Endothelial cell of umbilical vein (primary cell): ENCODE results near the gene TLX1. TPM values are rescaled to one million over a fixed set of nuclear protein-coding genes. Genes with fewer than 3 reads are reported as not detected.
A peak's percentile ranks its signal among the peaks of the same experiment; 100 is the strongest.

ENCODE experiments used
- BruUV-seq: library from RNA; stranded (reverse); fragments of 400-500 nt; replicated peaks from 2 replicates; lab custom pipeline; 2021; lab: Mats Ljungman, UMichigan
- CTCF ChIA-PET: fragments of 300-600, 350-600 bp; sonication (Branson Sonifier 250); formaldehyde crosslinking; loops from one replicate; lab custom pipeline; 2021; ENCODE audit warnings: antibody characterized with exemption, inconsistent platforms; lab: Charles Lee
- POLR2A ChIA-PET: fragments of 300-600, 350-600 bp; sonication (Branson Sonifier 250); formaldehyde crosslinking; loops from one replicate; lab custom pipeline; 2021; ENCODE audit warnings: antibody characterized with exemption, inconsistent platforms; lab: Charles Lee
- DNase-seq: peaks from one replicate; pipeline ENCODE4 v3.0.0-alpha.2; 2011; ENCODE audit warnings: low read depth, low spot score
- FAIRE-seq: peaks from 2 replicates; lab custom pipeline; 2011; peaks lifted over from hg19 to GRCh38; lab: Jason Lieb, UNC
- H2AFZ ChIP-seq: 2 replicates; pipeline ENCODE4 v1.6.0; 2012; ENCODE audit warnings: low read depth, low read length, control low read depth, inconsistent platforms
- H3K27ac ChIP-seq: 2 replicates; pipeline ENCODE4 v1.5.1; 2011; ENCODE audit warnings: low read depth, mild to moderate bottlenecking, control low read depth, low read length, moderate library complexity; ENCODE audit not compliant: insufficient read depth
- H3K27me3 ChIP-seq, 2 experiments: 2 replicates each; pipeline versions ENCODE4 v1.6.0 to v1.6.1; 2011; ENCODE audit warnings: low read length in 2 of 2, mixed read lengths in 1 of 2; ENCODE audit not compliant: control insufficient read depth in 2 of 2, insufficient read depth in 2 of 2
- H3K36me3 ChIP-seq, 2 experiments: 2 replicates in 1 of 2; 3 replicates in 1 of 2; pipeline ENCODE4 v1.5.1; 2011; ENCODE audit warnings: low read length in 2 of 2, mild to moderate bottlenecking in 1 of 2, moderate library complexity in 1 of 2; ENCODE audit not compliant: control insufficient read depth in 2 of 2, insufficient read depth in 2 of 2; ENCODE audit errors: extremely low read depth in 1 of 2
- H3K4me1 ChIP-seq: 3 replicates; pipeline ENCODE4 v1.5.1; 2011; ENCODE audit warnings: mild to moderate bottlenecking, low read length; ENCODE audit not compliant: control insufficient read depth, insufficient read depth; ENCODE audit errors: extremely low read depth
- H3K4me2 ChIP-seq: 2 replicates; pipeline ENCODE4 v1.6.1; 2011; ENCODE audit warnings: low read length, control low read depth, mixed read lengths; ENCODE audit not compliant: insufficient read depth
- H3K4me3 ChIP-seq, 3 experiments: fragments of 200-600 bp in 1 of 3; sonication (generic), shearing (Covaris generic) in 1 of 3; replicated peaks in 1 of 3; 2 replicates each; pipeline ENCODE4 v1.5.1; 2011 to 2016; ENCODE audit warnings: control low read depth in 3 of 3, low read length in 3 of 3, mild to moderate bottlenecking in 2 of 3, inconsistent platforms in 1 of 3, low read depth in 1 of 3, moderate library complexity in 1 of 3; ENCODE audit not compliant: insufficient read depth in 1 of 3
- H3K79me2 ChIP-seq: 2 replicates; pipeline ENCODE4 v1.6.0; 2012; ENCODE audit warnings: low read length, inconsistent platforms; ENCODE audit not compliant: control insufficient read depth, insufficient read depth
- H3K9ac ChIP-seq: replicated peaks from 2 replicates; pipeline ENCODE3; 2011; ENCODE audit warnings: low read length, control low read depth; ENCODE audit not compliant: insufficient read depth; ENCODE audit errors: extremely low read depth
- H3K9me1 ChIP-seq: replicated peaks from 3 replicates; pipeline ENCODE4 v1.6.0; 2011; ENCODE audit warnings: mild to moderate bottlenecking, low read length; ENCODE audit not compliant: control insufficient read depth, insufficient read depth; ENCODE audit errors: extremely low read depth
- H3K9me3 ChIP-seq: replicated peaks from 2 replicates; pipeline ENCODE4 v1.5.1; 2012; ENCODE audit warnings: low read length, inconsistent platforms; ENCODE audit not compliant: control insufficient read depth, insufficient read depth
- H4K20me1 ChIP-seq: replicated peaks from 2 replicates; pipeline ENCODE3; 2011; ENCODE audit warnings: mild to moderate bottlenecking, low read length; ENCODE audit not compliant: control insufficient read depth, insufficient read depth; ENCODE audit errors: extremely low read depth
- EZH2 ChIP-seq: IDR thresholded peaks from 2 replicates; pipeline ENCODE4 v1.6.1; 2012; ENCODE audit warnings: borderline replicate concordance, low read depth, mild to moderate bottlenecking, moderate library complexity, low read length, inconsistent platforms; ENCODE audit not compliant: severe bottlenecking
- FOS ChIP-seq: IDR thresholded peaks from 2 replicates; pipeline ENCODE4 v1.6.1; 2011; ENCODE audit warnings: mild to moderate bottlenecking, low read length, moderate library complexity, borderline replicate concordance; ENCODE audit not compliant: insufficient read depth
- GATA2 ChIP-seq: IDR thresholded peaks from 2 replicates; pipeline ENCODE4 v1.7.0; 2011; ENCODE audit warnings: low read depth, mild to moderate bottlenecking, moderate library complexity, mixed read lengths, low read length; ENCODE audit not compliant: insufficient read length, insufficient read depth
- JUN ChIP-seq: IDR thresholded peaks from 2 replicates; pipeline ENCODE4 v1.6.1; 2011; ENCODE audit warnings: borderline replicate concordance, low read depth; ENCODE audit not compliant: insufficient read length, insufficient read depth
- MAX ChIP-seq: IDR thresholded peaks from 2 replicates; pipeline ENCODE4 v1.6.1; 2011; ENCODE audit not compliant: insufficient read depth, insufficient read length
- MYC ChIP-seq: IDR thresholded peaks from one replicate; pipeline ENCODE4 v1.6.1; 2011; ENCODE audit warnings: mild to moderate bottlenecking, low read depth, low read length
- POLR2A ChIP-seq: IDR thresholded peaks from 2 replicates; pipeline ENCODE4 v1.6.1; 2012; ENCODE audit warnings: low read depth, mild to moderate bottlenecking, control low read depth, low read length
- POLR2AphosphoS5 ChIP-seq: IDR thresholded peaks from 2 replicates; pipeline ENCODE4 v1.6.1; 2012; ENCODE audit warnings: low read depth, mild to moderate bottlenecking, control low read depth, low read length, moderate library complexity; ENCODE audit not compliant: insufficient read depth
- dilution Hi-C: fragments of 300-500 bp; cut with MboI; formaldehyde crosslinking; loops from one replicate; pipeline ENCODE4 v1.15.0; 2019; ENCODE audit warnings: low sequenced_read_pairs; ENCODE audit not compliant: extremely low pct_ligation_motif_present
- intact Hi-C: fragments of 100-400 bp; cut with micrococcal nuclease; formaldehyde crosslinking; loops from one replicate; pipeline ENCODE4 v1.10.0; 2022
- polyA plus RNA-seq, 4 experiments: library from polyadenylated mRNA; depleted of rRNA in 3 of 4; stranded (reverse) in 3 of 4; unstranded in 1 of 4; fragments of >200 nt; gene quantifications; 2 replicates each; pipeline versions ENCODE4 v1.2.1 to v1.2.3, GENCODE V29; 2011 to 2012; ENCODE audit warnings: missing spikeins in 1 of 4
- total RNA-seq: library from RNA; stranded (reverse); gene quantifications from 2 replicates; pipeline ENCODE4 v1.2.3, GENCODE V29; 2021
- TF ChIP-seq, protein P1 (sequence below), 2 donors: IDR thresholded peaks; 1 replicate in 1 of 2; 2 replicates in 1 of 2; pipeline ENCODE4 v1.5.1; 2011; ENCODE audit warnings: low read length in 2 of 2, mild to moderate bottlenecking in 2 of 2, moderate library complexity in 2 of 2, control low read depth in 1 of 2, inconsistent platforms in 1 of 2, low read depth in 1 of 2; ENCODE audit not compliant: insufficient read depth in 1 of 2; ENCODE audit errors: extremely low read depth in 1 of 2

TLX1 gene
- total and polyA plus RNA-seq, 2 donors (not counting 3 experiments of a cell fraction or from before 2014, with no cell fraction given) = not detected

DNA sequence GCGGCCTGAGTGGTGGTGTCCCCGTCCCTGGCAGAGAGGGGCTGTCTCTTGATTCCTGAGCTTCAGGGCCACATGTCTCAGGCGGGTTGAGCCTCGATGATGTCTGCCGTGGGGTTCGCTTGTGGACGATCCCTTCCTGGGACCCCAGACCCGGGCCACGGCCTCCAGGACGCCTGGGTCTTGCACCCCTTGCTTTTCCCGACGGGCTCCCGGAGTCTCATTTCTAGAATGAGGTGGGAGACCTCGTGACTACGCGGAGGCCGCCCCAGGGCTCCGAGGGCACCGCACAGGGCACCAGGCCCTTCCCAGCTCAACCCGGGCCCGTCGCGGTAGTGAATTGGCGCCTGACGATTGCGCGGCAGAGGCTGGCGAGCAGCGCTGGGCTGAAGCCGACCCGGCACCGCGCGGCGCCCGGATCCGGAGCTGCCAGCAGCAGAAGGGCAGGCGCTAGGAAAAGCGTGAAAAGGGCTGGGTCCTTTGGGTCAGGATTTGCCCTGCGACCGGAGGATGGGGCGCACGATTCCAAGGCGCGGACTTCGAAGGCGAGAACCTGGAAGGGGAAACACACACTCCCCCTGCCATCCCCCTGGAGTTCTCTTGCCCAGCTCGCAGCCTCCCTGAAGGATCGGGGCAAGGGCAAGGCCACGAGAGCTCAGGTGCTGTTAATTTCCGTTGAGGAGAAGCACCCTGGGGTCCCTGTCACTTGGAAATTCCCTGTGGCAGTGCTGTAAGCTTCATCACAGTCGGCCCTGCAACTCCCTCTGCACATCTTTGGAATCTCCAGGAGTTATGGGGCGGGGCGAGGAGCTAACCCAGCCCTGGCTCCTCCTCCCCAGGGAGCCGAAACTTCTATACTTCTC, 15.5 kb downstream of the TLX1 start:
- CTCF ChIA-PET = interaction anchor here (0.6 to 2.0 kb wide), 5 partner anchors 8 to 96 kb away, joined by 3 to 9 read pairs (median 4); no protein-coding TSS in a partner anchor
- no peak overlapping the region for H2AFZ ChIP-seq
- intact Hi-C loops = no loop called here

DNA sequence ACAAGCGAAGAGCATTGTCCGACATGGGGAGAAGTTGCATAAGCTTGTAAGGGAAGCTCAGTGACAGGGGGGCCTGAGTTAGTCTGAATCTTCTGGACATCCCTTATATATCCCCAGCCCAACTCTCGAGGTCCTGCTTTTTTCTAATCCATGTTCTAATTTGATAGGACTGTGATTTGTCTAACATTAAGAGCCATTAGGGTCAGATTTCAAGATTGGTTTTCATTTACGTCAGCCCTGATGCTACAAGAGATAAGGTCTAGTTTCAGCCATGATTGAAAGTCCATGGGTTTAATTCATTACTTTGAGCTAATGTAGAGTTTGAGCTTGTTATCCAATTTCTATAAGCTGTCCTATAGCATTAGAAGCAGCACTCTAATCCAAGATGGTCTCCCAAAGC, 20.3 kb downstream of the TLX1 start:
- H3K9me3 ChIP-seq = no peaks in the 10 kb centered on the region
- ChIA-PET CTCF (interaction anchor here (1.1 to 3.3 kb wide), 5 partner anchors 10 to 59 kb away, joined by 3 to 26 read pairs (median 7); no protein-coding TSS in a partner anchor), POLR2A (no interaction called here)
- H3K4me2 ChIP-seq = no peak overlapping the region
- TF ChIP-seq POLR2A (no peak), MYC (no peak), FOS (no peak), GATA2 (no peak), POLR2AphosphoS5 (no peak), MAX (no peak), JUN (no peak), EZH2 (no peak)
- TF ChIP-seq, protein P1, sequence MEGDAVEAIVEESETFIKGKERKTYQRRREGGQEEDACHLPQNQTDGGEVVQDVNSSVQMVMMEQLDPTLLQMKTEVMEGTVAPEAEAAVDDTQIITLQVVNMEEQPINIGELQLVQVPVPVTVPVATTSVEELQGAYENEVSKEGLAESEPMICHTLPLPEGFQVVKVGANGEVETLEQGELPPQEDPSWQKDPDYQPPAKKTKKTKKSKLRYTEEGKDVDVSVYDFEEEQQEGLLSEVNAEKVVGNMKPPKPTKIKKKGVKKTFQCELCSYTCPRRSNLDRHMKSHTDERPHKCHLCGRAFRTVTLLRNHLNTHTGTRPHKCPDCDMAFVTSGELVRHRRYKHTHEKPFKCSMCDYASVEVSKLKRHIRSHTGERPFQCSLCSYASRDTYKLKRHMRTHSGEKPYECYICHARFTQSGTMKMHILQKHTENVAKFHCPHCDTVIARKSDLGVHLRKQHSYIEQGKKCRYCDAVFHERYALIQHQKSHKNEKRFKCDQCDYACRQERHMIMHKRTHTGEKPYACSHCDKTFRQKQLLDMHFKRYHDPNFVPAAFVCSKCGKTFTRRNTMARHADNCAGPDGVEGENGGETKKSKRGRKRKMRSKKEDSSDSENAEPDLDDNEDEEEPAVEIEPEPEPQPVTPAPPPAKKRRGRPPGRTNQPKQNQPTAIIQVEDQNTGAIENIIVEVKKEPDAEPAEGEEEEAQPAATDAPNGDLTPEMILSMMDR (IDR thresholded peaks at IDR 0.05; ENCODE audit: extremely low read depth in 1 of 2, insufficient read depth in 1 of 2, low read depth in 1 of 2, low read length in 2 of 2) = no peak
- no peak for FAIRE-seq
- intact Hi-C loops (no loop called here), dilution Hi-C loops (no loop called here)
- H3K9ac ChIP-seq = no peak overlapping the region
- peaks cover 34 to 47% of the 10 kb centered on the region in 2 experiments for H3K27me3 ChIP-seq
- H3K9me1 ChIP-seq = no peaks in the 10 kb centered on the region
- H3K4me1 ChIP-seq = no peaks in the 10 kb centered on the region
- no peak overlapping the region for H3K27ac ChIP-seq
- BruUV-seq = no TSS peak
- no peak for DNase-seq
- H2AFZ ChIP-seq = no peak overlapping the region
- H4K20me1 ChIP-seq = no peaks in the 10 kb centered on the region
- no peaks in the 10 kb centered on the region for H3K79me2 ChIP-seq
- no peak overlapping the region for H3K4me3 ChIP-seq
- no peaks in the 10 kb centered on the region for H3K36me3 ChIP-seq

More for the DNA sequence above, 15.5 kb downstream of the TLX1 start:
- Histone ChIP-seq H3K4me2 (no peak overlapping the region), H3K9ac (no peak overlapping the region), H3K9me3 (no peaks in the 10 kb centered on the region), H4K20me1 (no peaks in the 10 kb centered on the region), H3K79me2 (no peaks in the 10 kb centered on the region), H3K27me3 (peaks cover 67 to 79% of the 10 kb centered on the region in 2 experiments), H3K36me3 (no peaks in the 10 kb centered on the region), H3K4me1 (no peaks in the 10 kb centered on the region), H3K27ac (no peak overlapping the region), H3K4me3 (no peak overlapping the region), H3K9me1 (no peaks in the 10 kb centered on the region)
- POLR2A ChIA-PET = no interaction called here
- no peak for DNase-seq
- dilution Hi-C loops = no loop called here
- FAIRE-seq = no peak
- no TSS peak for BruUV-seq
- TF ChIP-seq POLR2A = no peak
- TF ChIP-seq GATA2 = no peak
- no peak for TF ChIP-seq FOS
- peak; percentile 89 for TF ChIP-seq EZH2
